Measurements from ENCODE around the gene ITGA3. TPM values are rescaled to one million over a fixed set of nuclear protein-coding genes. Genes with fewer than 3 reads are reported as not detected.
"Not testable (repeated sequence)": the region's sequence is repeated elsewhere in the genome, so short reads cannot be mapped to it uniquely, and the experiment has no call there.

ITGA3 gene
- polyA plus RNA-seq, 1 experiment = 184 TPM

DNA sequence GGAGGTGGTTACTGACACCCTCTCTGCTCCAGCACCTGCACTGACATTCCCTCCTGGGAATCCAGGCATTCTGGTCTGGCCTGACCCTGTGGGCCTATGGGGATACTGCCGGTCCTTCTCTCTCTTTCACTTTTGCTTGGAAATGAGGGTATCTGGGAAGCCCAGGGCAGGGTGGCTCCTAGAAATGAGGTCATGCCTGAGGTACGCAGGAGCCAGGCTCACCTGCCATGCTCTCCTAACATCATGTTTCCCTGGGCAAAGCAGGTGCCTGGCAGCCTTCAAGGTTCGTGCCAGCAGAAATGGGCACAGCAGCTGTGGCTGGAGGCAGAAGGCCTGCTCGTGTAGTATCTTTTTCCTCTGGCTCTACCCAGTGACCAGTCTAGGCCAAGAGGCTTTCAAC, 3.3 kb downstream of the ITGA3 start:
- no peak for DNase-seq (ENCODE audit: low read depth)
- no peak overlapping the region for H3K4me3 ChIP-seq (ENCODE audit: low read depth, low read length)
- H3K36me3 ChIP-seq (ENCODE audit: control insufficient read depth, insufficient read depth, low read length) = peaks cover 3% of the 10 kb centered on the region; the same call in 1 of the 2 replicates
- ChIA-PET CTCF (interaction anchor here (0.6 to 7.2 kb wide), 5 partner anchors 11 to 91 kb away, joined by 3 to 46 read pairs (median 6); partner anchors contain the start of gene PPP1R9B), POLR2A (no interaction called here)
- TF ChIP-seq, protein P1, sequence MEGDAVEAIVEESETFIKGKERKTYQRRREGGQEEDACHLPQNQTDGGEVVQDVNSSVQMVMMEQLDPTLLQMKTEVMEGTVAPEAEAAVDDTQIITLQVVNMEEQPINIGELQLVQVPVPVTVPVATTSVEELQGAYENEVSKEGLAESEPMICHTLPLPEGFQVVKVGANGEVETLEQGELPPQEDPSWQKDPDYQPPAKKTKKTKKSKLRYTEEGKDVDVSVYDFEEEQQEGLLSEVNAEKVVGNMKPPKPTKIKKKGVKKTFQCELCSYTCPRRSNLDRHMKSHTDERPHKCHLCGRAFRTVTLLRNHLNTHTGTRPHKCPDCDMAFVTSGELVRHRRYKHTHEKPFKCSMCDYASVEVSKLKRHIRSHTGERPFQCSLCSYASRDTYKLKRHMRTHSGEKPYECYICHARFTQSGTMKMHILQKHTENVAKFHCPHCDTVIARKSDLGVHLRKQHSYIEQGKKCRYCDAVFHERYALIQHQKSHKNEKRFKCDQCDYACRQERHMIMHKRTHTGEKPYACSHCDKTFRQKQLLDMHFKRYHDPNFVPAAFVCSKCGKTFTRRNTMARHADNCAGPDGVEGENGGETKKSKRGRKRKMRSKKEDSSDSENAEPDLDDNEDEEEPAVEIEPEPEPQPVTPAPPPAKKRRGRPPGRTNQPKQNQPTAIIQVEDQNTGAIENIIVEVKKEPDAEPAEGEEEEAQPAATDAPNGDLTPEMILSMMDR (IDR thresholded peaks at IDR 0.05; ENCODE audit: insufficient read depth, low read depth, low read length) = no peak
- H3K27me3 ChIP-seq (ENCODE audit: control insufficient read depth, insufficient read depth, low read length) = no peaks in the 10 kb centered on the region

DNA sequence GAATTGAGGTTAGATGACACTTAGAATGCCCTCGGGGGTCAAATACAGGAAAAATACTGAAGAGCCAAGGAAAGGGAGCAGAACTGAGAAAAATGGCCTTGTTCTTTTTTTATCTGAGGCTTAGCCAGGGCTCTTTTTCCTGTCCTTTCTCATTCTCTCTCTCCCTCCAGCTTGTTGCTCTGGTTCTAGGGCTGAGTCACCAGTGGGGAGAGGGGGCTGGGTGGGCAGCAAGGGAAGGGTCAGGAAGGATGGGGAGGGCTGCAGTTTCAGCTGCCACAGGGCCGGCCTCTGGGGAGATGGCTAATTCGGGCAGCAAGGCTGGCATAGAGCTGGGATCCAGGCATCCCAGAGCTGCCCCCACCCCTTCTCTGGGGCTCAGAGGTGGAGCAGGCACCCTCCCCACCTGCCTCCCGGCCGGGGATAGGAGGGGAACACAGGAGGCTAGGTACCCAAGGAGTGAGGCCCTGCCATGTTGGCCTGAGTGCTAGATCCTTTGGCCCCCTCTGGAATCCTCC, 3.9 kb downstream of the ITGA3 start:
- TF ChIP-seq, protein P1 (IDR thresholded peaks at IDR 0.05; ENCODE audit: insufficient read depth, low read depth, low read length) = no peak
- CTCF ChIA-PET = interaction anchor here (0.9 to 7.2 kb wide), 7 partner anchors 12 to 34 kb away, joined by 3 to 46 read pairs (median 6); no protein-coding TSS in a partner anchor
- Histone ChIP-seq H3K36me3 (ENCODE audit: control insufficient read depth, insufficient read depth, low read length) (peaks cover 4% of the 10 kb centered on the region; the same call in 1 of the 2 replicates), H3K27me3 (ENCODE audit: control insufficient read depth, insufficient read depth, low read length) (no peaks in the 10 kb centered on the region), H3K4me3 (ENCODE audit: low read depth, low read length) (no peak overlapping the region; the same call in 1 of the 2 replicates)
- no peak for DNase-seq (ENCODE audit: low read depth)
- POLR2A ChIA-PET = no interaction called here

DNA sequence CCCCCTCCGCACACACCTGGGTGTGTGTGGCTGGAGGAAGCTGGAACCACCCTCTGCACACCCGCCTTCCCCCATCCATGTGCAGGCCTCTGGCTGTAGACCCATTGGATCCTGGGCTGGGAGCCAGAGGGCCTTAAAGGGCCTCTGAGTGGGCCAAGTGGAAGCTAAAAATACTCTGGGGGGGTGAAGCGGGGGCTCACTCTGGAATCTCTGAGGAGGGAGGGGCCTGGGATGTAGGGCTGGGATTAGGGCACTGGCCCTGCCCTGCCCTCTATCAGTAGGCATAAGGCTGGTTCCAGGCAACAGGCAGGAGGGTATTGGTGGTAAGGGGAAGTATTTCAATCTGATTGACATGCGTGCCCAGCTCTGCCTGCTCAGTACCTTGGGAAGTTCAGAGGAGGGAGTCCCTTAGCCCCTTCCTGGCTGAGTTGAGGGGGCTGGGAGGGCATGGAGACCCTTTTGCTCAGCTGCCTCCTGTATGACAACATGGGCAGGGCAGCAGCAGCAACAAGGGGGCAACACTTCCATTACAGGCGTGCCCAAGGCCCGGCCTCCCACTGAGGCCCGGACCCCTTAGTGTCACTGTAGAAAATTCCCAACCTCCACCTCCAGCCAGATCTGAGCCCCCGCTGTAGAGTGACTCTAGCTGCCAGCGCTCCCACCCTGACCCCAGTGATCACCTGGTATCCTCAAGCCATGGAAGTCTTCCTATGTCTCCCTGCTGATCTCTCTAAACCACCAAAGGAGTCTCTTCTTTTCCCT, 5.2 kb downstream of the ITGA3 start:
- Histone ChIP-seq H3K4me3 (ENCODE audit: low read depth, low read length) (no peak overlapping the region), H3K36me3 (ENCODE audit: control insufficient read depth, insufficient read depth, low read length) (peaks cover 4% of the 10 kb centered on the region; the same call in 1 of the 2 replicates), H3K27me3 (ENCODE audit: control insufficient read depth, insufficient read depth, low read length) (no peaks in the 10 kb centered on the region)
- DNase-seq (ENCODE audit: low read depth) = no peak
- TF ChIP-seq, protein P1 (IDR thresholded peaks at IDR 0.05; ENCODE audit: insufficient read depth, low read depth, low read length) = no peak
- ChIA-PET POLR2A (interaction anchor here (0.5 to 0.6 kb wide), 2 partner anchors 157 to 268 kb away, joined by 4 to 5 read pairs; no protein-coding TSS in a partner anchor), CTCF (interaction anchor here (0.6 to 7.2 kb wide), 11 partner anchors 9 to 362 kb away, joined by 3 to 46 read pairs (median 4); no protein-coding TSS in a partner anchor)

DNA sequence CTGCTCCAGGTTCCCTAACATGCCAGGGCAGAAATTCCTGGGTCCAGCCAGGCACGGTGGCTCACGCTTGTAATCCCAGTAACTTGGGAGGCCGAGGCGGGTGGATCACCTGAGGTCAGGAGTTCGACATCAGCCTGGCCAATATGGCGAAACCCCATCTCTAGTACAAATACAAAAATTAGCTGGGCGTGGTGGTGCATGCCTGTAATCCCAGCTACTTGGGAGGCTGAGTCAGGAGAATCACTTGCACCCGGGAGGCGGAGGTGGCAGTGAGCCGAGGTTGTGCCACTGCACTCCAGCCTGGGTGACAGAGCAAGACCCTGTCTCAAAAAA, 5.8 kb downstream of the ITGA3 start:
- H3K4me3 ChIP-seq (ENCODE audit: low read depth, low read length); DNase-seq (ENCODE audit: low read depth); POLR2A ChIA-PET: not testable (repeated sequence)

DNA sequence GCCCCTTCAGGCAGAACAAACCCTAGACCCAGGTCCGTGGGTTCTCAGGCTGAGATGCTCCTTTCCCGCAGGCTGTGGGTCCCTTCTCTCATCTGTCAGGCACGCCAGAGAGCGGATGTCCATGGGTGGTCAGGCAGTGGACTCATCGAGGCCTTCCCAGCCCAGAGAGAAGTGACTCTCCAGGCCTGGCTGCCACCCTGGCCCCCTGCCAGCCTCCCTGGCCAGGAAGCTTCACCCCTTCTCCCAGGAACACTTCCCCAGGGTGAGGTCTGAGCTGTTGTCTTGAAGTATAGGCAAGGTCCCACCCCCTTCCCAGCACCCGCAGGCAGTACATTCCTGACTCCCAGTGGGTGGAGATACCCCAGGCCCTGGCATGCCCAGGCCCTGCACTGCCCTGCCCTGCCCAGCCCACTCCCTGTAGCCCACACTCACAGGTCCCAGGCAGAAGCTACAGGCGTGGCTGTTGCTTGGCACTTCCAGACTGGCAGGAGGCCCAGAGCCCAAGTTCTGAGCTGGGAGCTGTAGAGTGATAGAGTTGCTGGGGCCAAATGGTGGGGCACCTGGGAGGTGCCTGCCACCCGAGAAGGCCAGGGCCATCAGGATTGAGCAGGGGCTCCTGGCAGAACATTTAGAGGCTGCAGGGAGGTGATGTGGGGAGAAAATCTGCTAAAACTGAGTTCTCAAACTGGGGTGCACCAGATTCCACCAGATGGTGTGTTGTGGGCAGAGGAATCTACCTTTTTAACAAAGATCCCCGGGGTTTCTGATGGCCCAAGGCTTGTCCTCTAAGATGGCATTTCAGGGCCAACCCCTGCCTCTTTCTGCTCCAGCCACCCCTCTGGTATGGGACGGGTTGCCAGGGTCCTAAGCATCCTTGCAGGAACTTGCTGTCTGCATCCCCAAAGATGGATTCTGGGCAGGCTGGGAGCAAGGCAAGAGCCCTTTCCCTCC, 6.7 kb downstream of the ITGA3 start:
- no peak for DNase-seq (ENCODE audit: low read depth)
- TF ChIP-seq, protein P1 (IDR thresholded peaks at IDR 0.05; ENCODE audit: insufficient read depth, low read depth, low read length) = no peak
- no peaks in the 10 kb centered on the region for H3K27me3 ChIP-seq (ENCODE audit: control insufficient read depth, insufficient read depth, low read length)
- peaks cover 3% of the 10 kb centered on the region; the same call in 1 of the 2 replicates for H3K36me3 ChIP-seq (ENCODE audit: control insufficient read depth, insufficient read depth, low read length)
- H3K4me3 ChIP-seq (ENCODE audit: low read depth, low read length) = no peak overlapping the region
- ChIA-PET CTCF (interaction anchor here (3.3 to 6.6 kb wide), 3 partner anchors 25 to 35 kb away, joined by 17 to 40 read pairs (median 32); no protein-coding TSS in a partner anchor), POLR2A (no interaction called here)

More for the DNA sequence above, 5.8 kb downstream of the ITGA3 start:
- not testable (repeated sequence) for H3K36me3 ChIP-seq (ENCODE audit: control insufficient read depth, insufficient read depth, low read length); H3K27me3 ChIP-seq (ENCODE audit: control insufficient read depth, insufficient read depth, low read length)
- CTCF ChIA-PET = interaction anchor here (0.8 to 7.2 kb wide), 4 partner anchors 17 to 34 kb away, joined by 3 to 46 read pairs (median 28); no protein-coding TSS in a partner anchor
